GM18861 (cell line): Measurements from ENCODE around the gene RNF13.
"Not testable (repeated sequence)": the region's sequence is repeated elsewhere in the genome, so short reads cannot be mapped to it uniquely, and the experiment has no call there.

Experiments used
- ATAC-seq: cut with Tn5 transposase; IDR thresholded peaks from one replicate; pipeline ENCODE4 v1.9.1; 2021; ENCODE audit not compliant: unreplicated experiment

RNF13 gene

GRCh38 chr3:149894205-149894604, 81.2 kb downstream of the RNF13 start:
- ATAC-seq, result no peak

- ATAC-seq, result no peak
Observed at GRCh38 chr3:149895339-149895738, 82.3 kb downstream of the RNF13 start.

GRCh38 chr3:149895769-149896168, 82.8 kb downstream of the RNF13 start:
- no peak for ATAC-seq

- ATAC-seq, result no peak
Observed at GRCh38 chr3:149898771-149899170, 85.8 kb downstream of the RNF13 start.

- no peak for ATAC-seq
Observed at GRCh38 chr3:149900322-149900721, 87.3 kb downstream of the RNF13 start.

- ATAC-seq, result no peak
Observed at GRCh38 chr3:149901770-149902169, 88.8 kb downstream of the RNF13 start.

GRCh38 chr3:149902498-149903139, 89.6 kb downstream of the RNF13 start:
- no peak for ATAC-seq

GRCh38 chr3:149906036-149906435, 93.0 kb downstream of the RNF13 start:
- no peak for ATAC-seq

GRCh38 chr3:149908424-149908957, 95.5 kb downstream of the RNF13 start:
- no peak for ATAC-seq

- no peak for ATAC-seq
Observed at GRCh38 chr3:149909923-149910322, 96.9 kb downstream of the RNF13 start.

- no peak for ATAC-seq
Observed at GRCh38 chr3:149917124-149917667, 104.2 kb downstream of the RNF13 start.

GRCh38 chr3:149919509-149919908, 106.5 kb downstream of the RNF13 start:
- no peak for ATAC-seq

- ATAC-seq, result no peak
Observed at GRCh38 chr3:149920119-149920518, 107.1 kb downstream of the RNF13 start.

GRCh38 chr3:149933008-149933407, 120.0 kb downstream of the RNF13 start:
- ATAC-seq, result no peak

- no peak for ATAC-seq
Observed at GRCh38 chr3:149933858-149934257, 120.8 kb downstream of the RNF13 start.

- ATAC-seq, result no peak
Observed at GRCh38 chr3:149934524-149934923, 121.5 kb downstream of the RNF13 start.

GRCh38 chr3:149936812-149937230, 123.8 kb downstream of the RNF13 start:
- ATAC-seq, result peak; percentile 79

GRCh38 chr3:149938392-149939055, 125.5 kb downstream of the RNF13 start:
- not testable (repeated sequence) for ATAC-seq

- ATAC-seq, result no peak
Observed at GRCh38 chr3:149941186-149941585, 128.2 kb downstream of the RNF13 start.

- no peak for ATAC-seq
Observed at GRCh38 chr3:149941946-149942345, 128.9 kb downstream of the RNF13 start.

GRCh38 chr3:149942409-149942808, 129.4 kb downstream of the RNF13 start:
- no peak for ATAC-seq

- not testable (repeated sequence) for ATAC-seq
Observed at GRCh38 chr3:149943966-149944365, 131.0 kb downstream of the RNF13 start.
